GM23338 (cell line): ENCODE measurements around the gene C1QTNF5.

Experiments used
- EZH2 ChIP-seq: fragments of 200-600 bp; sonication (generic); IDR thresholded peaks from one replicate; pipeline ENCODE4 v1.8.0; 2017; ENCODE audit warnings: antibody characterized with exemption, mild to moderate bottlenecking, low read depth; ENCODE audit not compliant: unreplicated experiment
- POLR2AphosphoS5 ChIP-seq: IDR thresholded peaks from 2 replicates; pipeline ENCODE4 v1.6.1; 2016; ENCODE audit warnings: antibody characterized with exemption, low read depth
- STAT1 ChIP-seq: IDR thresholded peaks from one replicate; pipeline ENCODE4 v1.6.1; 2016; ENCODE audit warnings: antibody characterized with exemption; ENCODE audit not compliant: unreplicated experiment
- ZNF114 ChIP-seq: fragments of 250-450 bp; sonication (Bioruptor Pico); IDR thresholded peaks from 2 replicates; pipeline ENCODE4 v1.5.0; 2020; ENCODE audit warnings: mild to moderate bottlenecking, moderate library complexity
- TF ChIP-seq, protein P1 (sequence below), 2 experiments: fragments of 200-600 bp in 1 of 2; sonication (generic) in 1 of 2; conservative IDR thresholded peaks; 2 replicates each; pipeline versions ENCODE4 v1.5.1 to v1.6.1; 2016 to 2017; ENCODE audit warnings: antibody characterized with exemption in 2 of 2, low read depth in 2 of 2, mild to moderate bottlenecking in 2 of 2, moderate library complexity in 1 of 2
- TF ChIP-seq, protein P2 (sequence below): IDR thresholded peaks from one replicate; pipeline ENCODE4 v1.6.1; 2018; ENCODE audit warnings: antibody characterized with exemption; ENCODE audit not compliant: unreplicated experiment

DNA sequence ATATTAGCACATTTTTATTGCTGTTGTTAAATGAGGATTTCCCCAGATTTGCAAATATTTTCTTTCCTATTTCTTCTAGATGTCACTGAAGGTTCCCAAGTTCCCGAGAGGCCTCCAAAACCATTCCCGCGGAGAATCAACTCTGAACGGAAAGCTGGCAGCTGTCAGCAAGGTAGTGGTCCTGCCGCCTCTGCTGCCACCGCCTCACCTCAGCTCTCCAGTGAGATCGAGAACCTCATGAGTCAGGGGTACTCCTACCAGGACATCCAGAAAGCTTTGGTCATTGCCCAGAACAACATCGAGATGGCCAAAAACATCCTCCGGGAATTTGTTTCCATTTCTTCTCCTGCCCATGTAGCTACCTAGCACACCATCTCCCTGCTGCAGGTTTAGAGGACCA, 41.3 kb downstream of the C1QTNF5 start:
- TF ChIP-seq EZH2 (no peak), ZNF114 (CRISPR knock-in tag) (no peak), STAT1 (no peak), POLR2AphosphoS5 (no peak)
- TF ChIP-seq, protein P1, sequence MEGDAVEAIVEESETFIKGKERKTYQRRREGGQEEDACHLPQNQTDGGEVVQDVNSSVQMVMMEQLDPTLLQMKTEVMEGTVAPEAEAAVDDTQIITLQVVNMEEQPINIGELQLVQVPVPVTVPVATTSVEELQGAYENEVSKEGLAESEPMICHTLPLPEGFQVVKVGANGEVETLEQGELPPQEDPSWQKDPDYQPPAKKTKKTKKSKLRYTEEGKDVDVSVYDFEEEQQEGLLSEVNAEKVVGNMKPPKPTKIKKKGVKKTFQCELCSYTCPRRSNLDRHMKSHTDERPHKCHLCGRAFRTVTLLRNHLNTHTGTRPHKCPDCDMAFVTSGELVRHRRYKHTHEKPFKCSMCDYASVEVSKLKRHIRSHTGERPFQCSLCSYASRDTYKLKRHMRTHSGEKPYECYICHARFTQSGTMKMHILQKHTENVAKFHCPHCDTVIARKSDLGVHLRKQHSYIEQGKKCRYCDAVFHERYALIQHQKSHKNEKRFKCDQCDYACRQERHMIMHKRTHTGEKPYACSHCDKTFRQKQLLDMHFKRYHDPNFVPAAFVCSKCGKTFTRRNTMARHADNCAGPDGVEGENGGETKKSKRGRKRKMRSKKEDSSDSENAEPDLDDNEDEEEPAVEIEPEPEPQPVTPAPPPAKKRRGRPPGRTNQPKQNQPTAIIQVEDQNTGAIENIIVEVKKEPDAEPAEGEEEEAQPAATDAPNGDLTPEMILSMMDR (conservative IDR thresholded peaks at IDR 0.05; ENCODE audit: low read depth in 2 of 2), result no peak
- TF ChIP-seq, protein P2, sequence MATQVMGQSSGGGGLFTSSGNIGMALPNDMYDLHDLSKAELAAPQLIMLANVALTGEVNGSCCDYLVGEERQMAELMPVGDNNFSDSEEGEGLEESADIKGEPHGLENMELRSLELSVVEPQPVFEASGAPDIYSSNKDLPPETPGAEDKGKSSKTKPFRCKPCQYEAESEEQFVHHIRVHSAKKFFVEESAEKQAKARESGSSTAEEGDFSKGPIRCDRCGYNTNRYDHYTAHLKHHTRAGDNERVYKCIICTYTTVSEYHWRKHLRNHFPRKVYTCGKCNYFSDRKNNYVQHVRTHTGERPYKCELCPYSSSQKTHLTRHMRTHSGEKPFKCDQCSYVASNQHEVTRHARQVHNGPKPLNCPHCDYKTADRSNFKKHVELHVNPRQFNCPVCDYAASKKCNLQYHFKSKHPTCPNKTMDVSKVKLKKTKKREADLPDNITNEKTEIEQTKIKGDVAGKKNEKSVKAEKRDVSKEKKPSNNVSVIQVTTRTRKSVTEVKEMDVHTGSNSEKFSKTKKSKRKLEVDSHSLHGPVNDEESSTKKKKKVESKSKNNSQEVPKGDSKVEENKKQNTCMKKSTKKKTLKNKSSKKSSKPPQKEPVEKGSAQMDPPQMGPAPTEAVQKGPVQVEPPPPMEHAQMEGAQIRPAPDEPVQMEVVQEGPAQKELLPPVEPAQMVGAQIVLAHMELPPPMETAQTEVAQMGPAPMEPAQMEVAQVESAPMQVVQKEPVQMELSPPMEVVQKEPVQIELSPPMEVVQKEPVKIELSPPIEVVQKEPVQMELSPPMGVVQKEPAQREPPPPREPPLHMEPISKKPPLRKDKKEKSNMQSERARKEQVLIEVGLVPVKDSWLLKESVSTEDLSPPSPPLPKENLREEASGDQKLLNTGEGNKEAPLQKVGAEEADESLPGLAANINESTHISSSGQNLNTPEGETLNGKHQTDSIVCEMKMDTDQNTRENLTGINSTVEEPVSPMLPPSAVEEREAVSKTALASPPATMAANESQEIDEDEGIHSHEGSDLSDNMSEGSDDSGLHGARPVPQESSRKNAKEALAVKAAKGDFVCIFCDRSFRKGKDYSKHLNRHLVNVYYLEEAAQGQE, result no peak
